ENCODE data around the gene TBL1XR1. TPM values are rescaled to one million over a fixed set of nuclear protein-coding genes. Genes with fewer than 3 reads are reported as not detected.

The TBL1XR1 gene
- total RNA-seq, 6 experiments from 2014 or later, result 32.6 to 80.6 (median 56.2) TPM

DNA sequence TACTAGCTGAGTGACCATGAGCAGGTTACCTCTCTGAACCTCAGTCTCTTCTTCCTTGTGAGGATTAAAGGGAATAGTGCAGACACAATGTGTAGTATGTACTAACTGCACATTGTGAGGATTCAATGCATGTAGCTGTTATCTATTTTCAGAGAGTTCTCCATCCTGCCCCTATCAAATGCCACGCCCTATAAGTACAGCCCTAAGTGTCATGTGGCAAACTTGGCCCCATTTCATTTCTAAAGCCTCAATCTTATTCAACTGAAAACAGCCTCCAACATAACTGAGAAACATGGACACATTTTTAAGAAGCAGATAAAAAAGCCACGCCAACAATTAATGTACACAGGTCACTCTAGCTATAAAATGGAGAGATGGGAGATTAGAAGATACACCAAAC is 220.0 kb downstream of the TBL1XR1 start:
- TF ChIP-seq, protein P1, sequence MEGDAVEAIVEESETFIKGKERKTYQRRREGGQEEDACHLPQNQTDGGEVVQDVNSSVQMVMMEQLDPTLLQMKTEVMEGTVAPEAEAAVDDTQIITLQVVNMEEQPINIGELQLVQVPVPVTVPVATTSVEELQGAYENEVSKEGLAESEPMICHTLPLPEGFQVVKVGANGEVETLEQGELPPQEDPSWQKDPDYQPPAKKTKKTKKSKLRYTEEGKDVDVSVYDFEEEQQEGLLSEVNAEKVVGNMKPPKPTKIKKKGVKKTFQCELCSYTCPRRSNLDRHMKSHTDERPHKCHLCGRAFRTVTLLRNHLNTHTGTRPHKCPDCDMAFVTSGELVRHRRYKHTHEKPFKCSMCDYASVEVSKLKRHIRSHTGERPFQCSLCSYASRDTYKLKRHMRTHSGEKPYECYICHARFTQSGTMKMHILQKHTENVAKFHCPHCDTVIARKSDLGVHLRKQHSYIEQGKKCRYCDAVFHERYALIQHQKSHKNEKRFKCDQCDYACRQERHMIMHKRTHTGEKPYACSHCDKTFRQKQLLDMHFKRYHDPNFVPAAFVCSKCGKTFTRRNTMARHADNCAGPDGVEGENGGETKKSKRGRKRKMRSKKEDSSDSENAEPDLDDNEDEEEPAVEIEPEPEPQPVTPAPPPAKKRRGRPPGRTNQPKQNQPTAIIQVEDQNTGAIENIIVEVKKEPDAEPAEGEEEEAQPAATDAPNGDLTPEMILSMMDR (IDR thresholded peaks at IDR 0.05), result no peak
- no peak for TF ChIP-seq POLR2A (IDR thresholded peaks at IDR 0.05)
- Histone ChIP-seq H3K4me3 (no peak overlapping the region), H3K36me3 (no peaks in the 10 kb centered on the region), H3K9me3 (no peaks in the 10 kb centered on the region), H3K27ac (no peak overlapping the region), H3K4me1 (no peaks in the 10 kb centered on the region), H3K27me3 (no peaks in the 10 kb centered on the region)
- no peak for ATAC-seq
- DNase-seq, result no peak
- intact Hi-C loops (cut with DNase I), result no loop called here
- 80% methylated on average over 2 of the region's 2 CpGs for WGBS (ENCODE audit: insufficient coverage, low coverage, low lambda C conversion rate, missing lambda C conversion rate)

GRCh38 chr3:176976586-176976985 is 220.7 kb downstream of the TBL1XR1 start:
- intact Hi-C loops (cut with DNase I), result no loop called here
- DNase-seq, result no peak
- no peak for ATAC-seq
- Histone ChIP-seq H3K27ac (no peak overlapping the region), H3K4me1 (no peaks in the 10 kb centered on the region), H3K36me3 (no peaks in the 10 kb centered on the region), H3K27me3 (no peaks in the 10 kb centered on the region), H3K4me3 (no peak overlapping the region), H3K9me3 (no peaks in the 10 kb centered on the region)
- WGBS (ENCODE audit: insufficient coverage, low coverage, low lambda C conversion rate, missing lambda C conversion rate), result 92% methylated on average over 10 of the region's 10 CpGs
- TF ChIP-seq, protein P1 (IDR thresholded peaks at IDR 0.05), result no peak
- no peak for TF ChIP-seq POLR2A (IDR thresholded peaks at IDR 0.05)

DNA sequence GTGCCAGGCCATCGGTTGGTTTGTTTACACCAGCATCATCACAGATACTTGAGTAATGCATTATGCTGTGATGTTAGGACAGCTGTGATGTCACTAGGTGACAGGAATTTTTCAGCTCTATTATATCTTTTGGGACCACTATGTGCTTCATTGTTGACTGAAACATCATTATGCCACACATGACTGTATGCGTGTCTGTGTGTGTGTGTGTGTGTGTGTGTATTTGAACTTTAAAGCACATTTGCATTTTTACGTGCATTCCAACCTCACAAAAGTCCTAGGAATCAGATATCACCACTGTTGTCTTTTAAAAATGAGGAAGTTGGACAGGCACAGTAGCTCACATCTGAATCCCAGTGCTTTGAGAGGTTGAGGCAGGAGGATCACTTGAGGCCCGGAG is 223.0 kb downstream of the TBL1XR1 start:
- no peak overlapping the region for H3K4me3 ChIP-seq
- WGBS (ENCODE audit: insufficient coverage, low coverage, low lambda C conversion rate, missing lambda C conversion rate), result 68% methylated on average over 4 of the region's 4 CpGs
- ATAC-seq, result no peak

DNA sequence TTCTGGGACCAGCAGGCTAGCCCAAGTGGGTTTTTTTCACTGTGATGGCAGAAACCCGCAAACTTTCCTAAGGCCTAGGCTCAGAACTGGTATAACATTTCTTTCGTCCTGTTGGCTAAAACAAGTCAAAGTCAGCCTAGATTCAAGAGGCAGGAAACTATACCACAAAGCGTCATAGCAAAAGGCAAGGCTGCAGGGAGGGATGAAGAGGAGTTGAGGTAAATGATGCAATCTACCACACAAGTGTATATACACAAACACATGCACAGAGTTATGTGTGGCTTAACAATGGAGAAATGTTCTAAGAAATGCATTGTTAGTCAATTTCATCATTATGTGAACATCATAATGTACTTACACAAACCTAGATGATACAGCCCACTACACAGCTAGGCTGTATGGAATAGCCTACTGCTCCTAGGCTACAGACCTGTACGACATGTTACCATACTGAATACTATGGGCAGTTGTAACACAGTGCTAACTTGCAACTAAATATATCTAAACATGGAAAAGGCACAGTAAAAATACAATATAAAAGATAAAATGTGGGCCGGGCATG is 225.6 kb downstream of the TBL1XR1 start:
- intact Hi-C loops (cut with DNase I), result no loop called here
- TF ChIP-seq POLR2A (IDR thresholded peaks at IDR 0.05), result no peak
- TF ChIP-seq, protein P1 (IDR thresholded peaks at IDR 0.05), result no peak
- no peaks in the 10 kb centered on the region for H3K36me3 ChIP-seq
- H3K27me3 ChIP-seq, result no peaks in the 10 kb centered on the region
- H3K4me1 ChIP-seq, result no peaks in the 10 kb centered on the region
- no peak overlapping the region for H3K4me3 ChIP-seq
- DNase-seq, result no peak
- ATAC-seq, result no peak
- no peaks in the 10 kb centered on the region for H3K9me3 ChIP-seq
- no peak overlapping the region for H3K27ac ChIP-seq
- 97% methylated on average over 4 of the region's 5 CpGs for WGBS (ENCODE audit: insufficient coverage, low coverage, low lambda C conversion rate, missing lambda C conversion rate)

More for the DNA sequence above, 223.0 kb downstream of the TBL1XR1 start:
- Histone ChIP-seq H3K27ac (no peak overlapping the region), H3K27me3 (no peaks in the 10 kb centered on the region), H3K9me3 (no peaks in the 10 kb centered on the region), H3K36me3 (no peaks in the 10 kb centered on the region), H3K4me1 (no peaks in the 10 kb centered on the region)
- intact Hi-C loops (cut with DNase I), result no loop called here
- DNase-seq, result no peak
- no peak for TF ChIP-seq POLR2A (IDR thresholded peaks at IDR 0.05)
- TF ChIP-seq, protein P1 (IDR thresholded peaks at IDR 0.05), result no peak

DNA sequence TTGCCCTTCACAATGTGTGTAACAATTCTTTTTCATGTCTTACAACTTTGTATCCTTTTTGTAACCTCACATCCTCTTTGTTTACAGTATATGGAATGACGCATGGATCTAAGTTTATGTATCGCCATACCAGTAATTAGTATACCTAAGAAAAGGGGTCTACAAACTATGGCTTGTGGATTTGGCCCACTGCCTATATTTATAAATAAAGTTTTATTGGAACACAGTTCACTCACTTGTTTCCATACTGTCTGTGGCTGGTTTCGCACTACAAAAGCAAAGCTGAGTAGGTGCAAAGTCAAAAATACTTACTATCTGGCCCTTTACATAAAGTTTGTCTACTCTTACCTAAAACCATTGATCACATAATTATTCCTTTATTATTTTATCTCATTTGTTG is 226.5 kb downstream of the TBL1XR1 start:
- intact Hi-C loops (cut with DNase I), result no loop called here
- Histone ChIP-seq H3K27me3 (no peaks in the 10 kb centered on the region), H3K4me1 (no peaks in the 10 kb centered on the region), H3K27ac (no peak overlapping the region), H3K9me3 (no peaks in the 10 kb centered on the region), H3K36me3 (no peaks in the 10 kb centered on the region), H3K4me3 (no peak overlapping the region)
- no peak for DNase-seq
- 96% methylated on average over 2 of the region's 3 CpGs for WGBS (ENCODE audit: insufficient coverage, low coverage, low lambda C conversion rate, missing lambda C conversion rate)
- no peak for TF ChIP-seq POLR2A (IDR thresholded peaks at IDR 0.05)
- TF ChIP-seq, protein P1 (IDR thresholded peaks at IDR 0.05), result no peak
- no peak for ATAC-seq
